Activated CD8-positive, alpha-beta memory T cell treated with anti-CD3 and anti-CD28 coated beads for 1 hour (primary cell): ENCODE measurements around the gene SUMF1.

Source experiments
- DNase-seq, 2 donors: peaks; one replicate each; pipeline ENCODE4 v3.0.0-alpha.2; 2020; ENCODE audit warnings: low read depth in 1 of 2; ENCODE audit errors: extremely low read depth in 1 of 2

SUMF1 gene

DNA sequence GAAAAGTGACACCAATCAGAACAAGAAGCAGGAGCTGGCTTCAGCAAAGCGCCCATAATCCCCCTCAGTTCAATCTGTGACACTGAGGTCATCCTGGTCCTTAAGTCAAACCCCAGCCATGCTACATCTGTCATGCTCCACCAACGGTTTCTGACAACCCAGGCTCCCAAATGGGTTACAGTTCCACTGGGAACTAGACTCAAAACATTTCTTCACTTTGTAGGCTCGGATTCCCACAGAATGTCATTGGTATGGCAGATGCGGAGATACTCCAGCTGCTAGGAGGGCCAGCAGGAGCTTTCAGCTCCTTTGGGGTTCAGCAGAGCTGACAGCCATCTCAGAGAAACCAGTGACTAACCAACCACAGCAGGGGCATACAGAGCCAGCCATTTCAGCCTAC lies 48.9 kb downstream of the SUMF1 start:
- DNase-seq: no peak

- DNase-seq: no peak
These were observed 49.6 kb downstream of the SUMF1 start for GRCh38 chr3:4417449-4417848.

- DNase-seq: no peak
These were observed 50.1 kb downstream of the SUMF1 start for GRCh38 chr3:4416961-4417360.

GRCh38 chr3:4416427-4416945 lies 50.6 kb downstream of the SUMF1 start:
- no peak for DNase-seq

GRCh38 chr3:4413467-4413866 lies 53.6 kb downstream of the SUMF1 start:
- DNase-seq: no peak

DNA sequence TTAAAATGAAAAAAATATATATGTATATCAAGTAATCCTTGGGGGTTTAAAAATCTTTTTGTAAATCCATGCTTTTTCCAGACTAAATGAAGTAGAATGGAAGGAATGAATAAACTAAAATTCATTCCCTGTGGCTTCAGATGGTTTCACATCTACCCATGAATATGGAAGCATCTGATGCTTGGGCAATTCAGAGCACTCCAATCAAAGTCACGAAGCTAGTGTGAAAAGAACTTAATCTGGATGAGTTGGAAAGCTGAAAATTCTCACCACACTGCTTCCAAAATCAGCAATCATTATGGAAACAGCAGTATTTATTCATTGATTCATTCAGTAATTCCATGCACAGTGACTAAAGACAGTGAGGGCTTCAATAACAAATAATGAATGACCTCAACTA lies 55.2 kb downstream of the SUMF1 start:
- DNase-seq: no peak

DNA sequence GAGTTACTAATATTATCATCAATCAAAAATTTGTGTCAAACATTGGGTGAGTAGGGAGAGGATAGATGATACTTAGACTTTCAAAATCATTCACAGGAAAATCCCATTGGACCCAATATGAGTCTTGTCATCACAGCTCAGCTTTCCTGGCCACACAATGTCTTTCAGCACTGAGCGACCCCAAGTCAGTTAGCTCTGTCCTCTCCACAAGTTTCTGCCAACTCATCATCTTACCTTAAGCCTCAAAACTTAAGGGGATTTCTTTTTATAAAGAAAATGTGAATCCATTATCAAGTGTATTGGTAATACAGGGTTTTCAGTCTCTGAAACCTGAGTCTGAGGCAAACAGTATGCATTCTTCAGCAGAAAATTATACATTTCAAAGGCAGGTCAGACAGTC lies 55.8 kb downstream of the SUMF1 start:
- no peak for DNase-seq

DNA sequence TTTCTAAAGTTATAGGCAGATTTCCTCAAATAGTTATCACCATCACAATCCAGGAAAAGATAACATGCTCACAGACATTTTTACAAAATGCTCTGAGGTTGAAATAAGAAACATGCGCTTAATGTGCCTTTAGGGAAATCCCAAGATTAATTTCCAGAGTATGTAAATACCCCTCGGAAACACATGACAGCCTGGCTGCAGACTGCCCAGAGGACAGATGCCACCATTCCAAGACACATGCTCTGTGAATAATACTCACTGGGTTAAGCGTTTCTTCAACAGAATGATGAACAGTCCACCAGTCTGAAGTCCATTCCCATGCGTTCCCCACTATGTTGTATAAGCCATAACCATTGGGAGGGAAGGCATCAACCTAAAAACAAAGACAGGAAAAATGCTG lies 56.5 kb downstream of the SUMF1 start:
- DNase-seq: no peak

DNA sequence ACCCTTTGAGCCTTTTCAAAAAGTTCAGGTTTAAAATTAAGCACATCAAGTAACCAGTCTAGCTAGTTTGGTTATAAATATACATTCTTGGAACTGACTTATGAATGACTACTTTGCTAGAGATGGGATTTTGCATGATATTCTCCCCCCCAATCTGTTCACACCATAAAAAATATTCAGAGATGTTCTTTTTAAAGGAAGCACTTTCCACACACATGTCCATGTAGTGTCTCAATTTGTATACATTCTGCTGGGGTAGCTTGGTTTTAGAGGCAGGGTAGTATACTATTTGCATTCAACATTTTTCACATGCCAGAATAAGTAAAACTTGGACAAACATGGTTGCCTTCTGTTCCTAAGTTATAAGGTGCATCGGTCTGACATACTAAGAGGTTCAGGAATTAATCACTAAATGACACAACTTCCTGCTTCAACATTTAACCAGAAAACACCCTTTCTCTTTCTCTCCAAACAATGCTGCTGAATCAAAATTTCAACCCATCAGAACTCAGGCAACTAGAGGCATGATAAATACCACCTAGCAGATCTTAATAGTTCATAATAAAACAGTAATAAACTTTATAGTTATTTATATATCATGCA lies 57.0 kb downstream of the SUMF1 start:
- DNase-seq: no peak

DNA sequence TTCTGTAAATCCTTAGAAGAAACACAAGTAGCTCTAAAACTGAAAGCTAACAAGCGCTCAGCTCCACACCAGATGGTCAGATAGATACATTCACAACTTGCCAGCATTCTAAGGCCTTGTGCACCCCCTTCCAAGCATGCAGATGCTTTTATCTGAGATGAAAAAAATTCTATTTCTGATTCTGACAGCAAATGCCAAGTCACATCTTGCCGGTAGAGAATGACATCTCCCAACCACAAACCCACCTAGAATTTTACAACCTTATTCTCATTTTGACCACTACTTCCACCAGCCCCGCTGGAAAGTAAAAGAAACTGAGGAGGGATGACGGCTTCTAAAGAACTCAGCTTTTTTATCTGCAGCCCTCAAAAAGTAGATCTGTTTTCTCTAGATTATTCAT lies 57.7 kb downstream of the SUMF1 start:
- DNase-seq: no peak

DNA sequence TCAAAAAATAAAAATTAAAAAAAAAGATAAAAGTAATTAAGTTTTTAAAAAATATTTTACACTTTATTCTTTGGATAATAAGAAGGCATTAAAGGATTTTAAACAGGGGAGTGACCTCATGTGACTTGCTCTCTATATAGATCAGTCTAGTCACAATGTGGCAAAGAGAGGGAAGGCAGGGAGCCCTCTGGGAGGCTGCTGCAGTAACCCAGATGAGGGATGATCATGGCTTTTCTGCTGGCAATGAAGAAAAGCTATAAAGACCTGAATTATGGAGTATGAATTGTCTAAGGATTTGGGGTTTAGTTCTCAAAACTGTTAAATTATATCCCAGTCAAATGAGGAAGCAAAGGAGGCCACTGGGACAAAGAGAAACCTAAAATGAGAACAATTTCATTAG lies 58.1 kb downstream of the SUMF1 start:
- no peak for DNase-seq

DNA sequence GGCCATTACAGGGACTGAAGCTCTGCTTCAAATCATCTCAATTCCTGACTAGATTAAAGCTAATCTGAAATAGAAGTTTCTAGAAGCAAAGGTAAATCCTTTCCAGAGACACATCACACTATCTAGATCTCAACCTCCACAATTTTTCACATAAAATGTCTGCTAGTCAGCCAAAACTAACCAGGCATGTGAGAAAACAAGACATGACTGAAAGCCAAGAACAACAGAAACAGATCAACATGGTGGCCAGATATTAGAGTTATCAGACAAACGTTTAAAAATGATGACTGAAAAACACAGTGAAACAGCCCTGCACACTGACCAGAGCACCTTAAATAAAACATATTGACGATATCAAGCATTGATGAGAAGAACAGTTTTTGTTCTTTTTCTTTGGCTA lies 59.1 kb downstream of the SUMF1 start:
- no peak for DNase-seq

DNA sequence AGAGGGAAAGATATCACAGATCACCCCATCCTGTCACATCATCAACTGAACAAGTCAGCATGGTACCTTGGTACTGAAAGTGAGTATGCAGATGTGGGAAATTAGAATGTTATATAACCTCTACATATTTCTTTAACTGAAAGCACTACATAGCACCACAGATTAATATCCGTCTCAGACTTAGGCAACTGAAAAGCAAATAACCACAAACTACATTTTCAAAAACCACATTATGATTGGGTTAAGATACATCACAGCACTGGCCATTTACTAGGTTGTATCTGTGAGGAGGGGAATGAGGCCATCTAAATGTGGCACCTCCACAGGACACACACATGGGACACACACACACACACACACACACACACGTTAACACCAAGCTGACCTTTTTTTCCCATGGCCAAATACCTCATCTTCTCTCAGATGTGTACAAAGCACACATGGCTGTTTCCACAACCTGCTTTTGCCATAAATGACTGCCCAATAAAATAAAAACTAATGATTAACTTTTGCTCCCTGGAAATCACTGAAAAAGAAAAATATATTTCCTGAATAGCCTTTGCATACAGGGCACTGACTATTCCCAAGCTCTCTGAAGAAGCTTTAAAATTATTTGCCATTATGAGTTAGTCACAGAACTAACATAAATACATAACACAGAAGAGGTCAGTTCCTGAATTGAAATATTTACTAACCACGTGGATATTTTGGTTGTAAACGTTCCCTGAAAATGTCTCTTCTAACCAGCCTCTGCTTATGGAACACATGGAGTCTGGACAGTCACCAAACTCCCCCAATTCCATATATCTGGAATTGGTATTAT lies 60.1 kb downstream of the SUMF1 start:
- DNase-seq: no peak

- no peak for DNase-seq
These were observed 62.2 kb downstream of the SUMF1 start for GRCh38 chr3:4404881-4405280.

GRCh38 chr3:4401441-4401840 lies 65.6 kb downstream of the SUMF1 start:
- no peak for DNase-seq

DNA sequence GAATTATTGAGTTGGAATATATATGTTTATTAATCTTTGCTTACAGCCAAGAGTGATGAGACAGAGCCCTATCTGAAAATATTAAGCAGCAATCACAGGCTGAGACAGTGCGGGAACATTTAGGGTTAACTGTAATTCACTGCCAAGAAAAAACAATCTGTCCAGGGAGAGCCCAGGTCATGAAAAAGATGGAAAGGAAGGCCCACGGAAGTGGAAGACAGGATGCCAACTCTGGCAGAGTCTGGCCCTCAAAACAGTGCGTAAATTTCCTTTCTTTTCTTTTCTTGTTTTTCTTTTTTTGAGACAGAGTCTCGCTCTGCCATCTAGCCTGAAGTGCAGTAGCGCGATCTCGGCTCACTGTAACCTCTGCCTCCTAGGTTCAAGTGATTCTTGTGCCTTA lies 67.6 kb downstream of the SUMF1 start:
- DNase-seq: no peak

GRCh38 chr3:4398941-4399245 lies 68.2 kb downstream of the SUMF1 start:
- no peak for DNase-seq

DNA sequence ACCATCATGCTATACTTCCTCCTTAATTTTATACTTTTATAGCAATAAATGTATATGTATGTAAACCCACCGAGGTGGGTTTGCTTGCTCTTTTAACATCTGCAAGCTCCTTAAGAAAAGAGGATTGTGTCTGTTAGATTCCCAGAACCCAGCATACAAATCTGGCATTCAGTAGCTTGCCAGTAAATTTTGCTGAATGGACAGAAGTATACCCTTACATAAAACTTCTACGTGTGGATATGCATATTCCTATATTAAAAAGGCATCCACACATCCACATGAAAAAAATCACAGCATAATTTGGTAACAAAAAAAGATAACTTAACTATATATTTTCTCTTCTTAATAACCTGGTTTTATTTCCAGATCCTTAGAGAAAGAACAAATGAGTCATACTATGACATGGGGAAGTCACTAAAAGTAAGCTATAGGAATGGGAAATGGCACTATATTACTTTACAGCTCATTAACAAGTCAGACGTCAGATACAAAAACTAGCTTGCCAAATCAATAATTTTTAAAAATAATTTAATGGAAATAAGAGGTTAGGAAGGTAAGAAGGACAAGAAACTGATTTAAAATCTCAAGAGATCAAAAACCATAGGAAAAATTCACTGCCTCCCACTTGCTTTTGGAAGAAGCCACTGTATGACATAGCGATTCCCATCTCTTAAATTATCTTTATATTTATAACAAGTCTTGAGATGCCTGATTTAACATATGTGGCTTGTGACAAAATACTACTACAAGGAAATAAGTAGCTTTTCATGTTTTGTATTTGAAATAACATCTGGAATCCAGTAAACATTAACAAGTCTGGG lies 68.7 kb downstream of the SUMF1 start:
- DNase-seq: no peak

DNA sequence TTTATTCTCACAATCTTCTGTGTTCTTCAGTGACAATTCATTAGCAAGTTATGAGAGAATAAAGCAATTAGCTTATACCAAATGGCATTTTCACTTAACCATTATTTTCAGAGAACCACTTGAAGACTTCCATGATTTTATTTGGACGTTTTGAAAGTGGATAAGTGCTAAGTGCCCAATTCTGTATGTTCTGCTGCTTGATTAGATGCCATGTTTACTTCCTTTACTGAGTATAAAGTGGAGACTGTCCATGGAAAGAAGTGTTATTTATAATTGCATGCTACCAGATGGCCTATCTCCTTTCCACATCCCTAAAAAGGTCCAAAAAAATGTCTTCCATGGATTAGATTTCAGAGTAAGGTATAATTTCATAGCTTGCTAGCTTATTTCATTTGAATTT lies 69.6 kb downstream of the SUMF1 start:
- DNase-seq: no peak

DNA sequence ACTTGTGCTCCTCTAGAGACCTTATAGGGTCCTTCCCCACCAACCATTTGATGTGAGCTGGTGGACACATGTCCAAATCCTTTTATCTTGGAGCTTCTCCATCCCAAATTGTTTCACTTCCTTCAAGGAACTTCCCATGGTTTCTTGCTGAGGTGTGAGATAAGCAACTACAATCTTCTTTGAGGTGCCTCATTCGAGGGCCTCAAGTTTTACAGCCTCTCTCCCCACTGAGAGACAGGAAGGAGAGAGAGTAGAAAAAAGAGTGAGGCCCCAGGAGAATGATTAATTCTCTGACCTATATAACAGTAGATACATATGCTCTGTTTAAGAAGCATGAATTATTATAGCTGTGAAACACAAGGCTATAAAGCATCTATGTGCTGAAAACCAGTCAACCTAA lies 70.5 kb downstream of the SUMF1 start:
- no peak for DNase-seq

- no peak for DNase-seq
These were observed 71.1 kb downstream of the SUMF1 start for GRCh38 chr3:4396006-4396405.

- DNase-seq: no peak
These were observed 71.6 kb downstream of the SUMF1 start for GRCh38 chr3:4395448-4395847.
